Adipocyte (in vitro differentiated cells): ENCODE data around the gene PRKCE.
"Not testable (repeated sequence)": the region's sequence is repeated elsewhere in the genome, so short reads cannot be mapped to it uniquely, and the experiment has no call there.

Experiments used
- DNase-seq: peaks from one replicate; pipeline ENCODE4 v3.0.0-alpha.2; 2015; ENCODE audit warnings: low read depth
- H3K27me3 ChIP-seq: replicated peaks from 2 replicates; pipeline ENCODE4 v1.7.0; 2013; ENCODE audit warnings: mild to moderate bottlenecking, low read length, moderate library complexity; ENCODE audit not compliant: control insufficient read depth, insufficient read depth
- H3K36me3 ChIP-seq: 2 replicates; pipeline ENCODE4 v1.7.0; 2013; ENCODE audit warnings: low read length, mild to moderate bottlenecking, moderate library complexity; ENCODE audit not compliant: control insufficient read depth, insufficient read depth, severe bottlenecking
- H3K4me1 ChIP-seq: 2 replicates; pipeline ENCODE4 v1.7.0; 2013; ENCODE audit warnings: mild to moderate bottlenecking, low read length, moderate library complexity; ENCODE audit not compliant: control insufficient read depth, insufficient read depth
- H3K4me3 ChIP-seq: 2 replicates; pipeline ENCODE4 v1.7.0; 2013; ENCODE audit warnings: mild to moderate bottlenecking, low read length, moderate library complexity
- H3K9ac ChIP-seq: 2 replicates; pipeline ENCODE4 v1.7.0; 2013; ENCODE audit warnings: mild to moderate bottlenecking, low read length, moderate library complexity
- H3K9me3 ChIP-seq: 2 replicates; pipeline ENCODE4 v1.7.0; 2013; ENCODE audit warnings: mild to moderate bottlenecking, low read length, moderate library complexity; ENCODE audit not compliant: control insufficient read depth

PRKCE gene

GRCh38 chr2:45850558-45850957, 199.1 kb downstream of the PRKCE start:
- no peaks in the 10 kb centered on the region for H3K36me3 ChIP-seq
- no peaks in the 10 kb centered on the region for H3K27me3 ChIP-seq
- no peak overlapping the region for H3K4me3 ChIP-seq
- no peaks in the 10 kb centered on the region for H3K9me3 ChIP-seq
- no peak for DNase-seq
- H3K9ac ChIP-seq: no peak overlapping the region
- peaks cover 33% of the 10 kb centered on the region for H3K4me1 ChIP-seq

- DNase-seq: no peak
- Histone ChIP-seq H3K4me3 (no peak overlapping the region), H3K9ac (no peak overlapping the region)
These were observed 199.6 kb downstream of the PRKCE start for GRCh38 chr2:45851111-45851510.

DNA sequence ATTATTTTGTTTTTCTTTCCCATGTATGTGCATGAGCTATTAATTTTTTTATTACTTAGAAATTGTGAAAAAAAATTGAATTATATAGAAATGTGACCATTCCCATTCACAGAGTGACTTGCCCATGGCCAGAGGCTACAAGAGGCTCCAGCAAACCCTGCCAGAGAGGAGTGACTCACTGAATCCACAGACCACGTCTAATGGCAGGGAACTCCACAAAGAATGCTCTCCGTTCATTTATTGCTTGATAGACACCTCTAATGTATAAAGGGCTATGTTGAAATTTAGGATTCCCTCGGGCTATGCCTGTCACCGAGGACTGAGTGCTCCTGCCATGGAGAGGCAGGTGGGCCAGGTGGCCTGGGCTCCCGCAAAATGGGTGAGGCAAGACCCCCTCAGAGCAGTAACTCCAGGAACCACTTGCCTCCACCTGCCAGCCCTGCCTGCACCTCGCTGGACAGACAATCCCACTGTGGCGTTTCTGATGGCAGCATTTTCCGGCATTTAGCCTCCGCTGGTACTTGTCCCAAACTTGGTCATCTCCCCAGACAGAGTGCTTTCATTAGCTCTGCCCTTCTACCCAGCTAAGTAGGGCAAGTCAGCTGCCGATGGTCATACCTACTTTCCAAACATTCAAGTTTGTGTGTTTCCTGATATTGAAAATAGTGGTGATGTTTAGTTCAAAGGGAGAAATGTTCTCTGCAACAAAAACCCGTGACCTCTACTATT, 200.3 kb downstream of the PRKCE start:
- H3K27me3 ChIP-seq: no peaks in the 10 kb centered on the region
- DNase-seq: peak; percentile 80
- H3K36me3 ChIP-seq: no peaks in the 10 kb centered on the region
- H3K9me3 ChIP-seq: no peaks in the 10 kb centered on the region
- H3K4me3 ChIP-seq: no peak overlapping the region
- peaks cover 39% of the 10 kb centered on the region for H3K4me1 ChIP-seq
- H3K9ac ChIP-seq: no peak overlapping the region

More at GRCh38 chr2:45851111-45851510, 199.6 kb downstream of the PRKCE start:
- H3K36me3 ChIP-seq: no peaks in the 10 kb centered on the region
- H3K9me3 ChIP-seq: no peaks in the 10 kb centered on the region
- H3K27me3 ChIP-seq: no peaks in the 10 kb centered on the region
- H3K4me1 ChIP-seq: peaks cover 37% of the 10 kb centered on the region

GRCh38 chr2:45852450-45853150, 201.1 kb downstream of the PRKCE start:
- DNase-seq: no peak
- peaks cover 48% of the 10 kb centered on the region for H3K4me1 ChIP-seq
- H3K9me3 ChIP-seq: no peaks in the 10 kb centered on the region
- no peaks in the 10 kb centered on the region for H3K27me3 ChIP-seq
- H3K9ac ChIP-seq: no peak overlapping the region
- H3K4me3 ChIP-seq: no peak overlapping the region
- H3K36me3 ChIP-seq: no peaks in the 10 kb centered on the region

- peak; percentile 61 for DNase-seq
- Histone ChIP-seq H3K9ac (peak overlapping the region; percentile 22), H3K4me1 (peaks cover 43% of the 10 kb centered on the region), H3K36me3 (no peaks in the 10 kb centered on the region), H3K9me3 (no peaks in the 10 kb centered on the region), H3K27me3 (no peaks in the 10 kb centered on the region), H3K4me3 (peak overlapping the region; percentile 46)
These were observed 203.9 kb downstream of the PRKCE start for GRCh38 chr2:45855374-45855773.

DNA sequence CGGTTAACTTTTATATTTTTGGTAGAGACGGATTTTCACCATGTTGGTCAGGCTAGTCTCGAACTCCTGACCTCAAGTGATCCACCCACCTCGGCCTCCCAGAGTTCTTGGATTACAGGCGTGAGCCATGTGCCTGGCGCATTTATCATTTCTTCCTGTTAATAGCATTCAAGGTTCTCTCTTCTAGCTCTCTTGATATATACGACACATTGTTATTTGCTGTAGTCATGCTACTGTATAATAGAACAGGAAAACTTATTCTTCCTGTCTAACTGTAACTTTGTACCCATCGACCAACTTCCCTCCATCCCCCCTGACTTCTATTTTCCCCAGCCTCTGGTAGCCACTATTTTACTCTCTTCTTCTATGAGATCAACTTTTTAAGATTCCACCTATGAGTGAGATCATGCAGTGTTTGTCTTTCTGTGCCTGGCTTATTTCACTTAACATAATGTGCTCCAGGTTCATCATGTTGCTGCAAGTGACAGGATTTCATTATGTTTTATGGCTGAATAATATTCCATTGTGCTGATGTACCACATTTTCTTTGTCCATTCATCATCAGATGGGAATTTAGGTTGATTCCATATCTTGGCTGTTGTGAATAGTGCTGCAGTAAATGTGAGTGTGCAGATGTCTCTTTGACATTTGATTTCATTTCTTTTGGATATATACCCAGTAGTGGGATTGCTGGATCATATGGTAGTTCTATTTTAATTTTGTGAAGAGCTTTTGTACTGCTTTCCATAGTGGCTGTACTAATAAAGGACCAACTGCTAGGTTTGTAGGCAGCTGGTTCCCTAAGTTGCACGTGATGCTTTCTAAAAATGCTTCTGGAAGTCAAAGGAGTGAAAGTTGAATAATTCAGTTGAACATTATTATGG, 205.2 kb downstream of the PRKCE start:
- Histone ChIP-seq H3K4me1 (peaks cover 50% of the 10 kb centered on the region), H3K9me3 (no peaks in the 10 kb centered on the region), H3K27me3 (no peaks in the 10 kb centered on the region), H3K9ac (no peak overlapping the region), H3K36me3 (no peaks in the 10 kb centered on the region), H3K4me3 (no peak overlapping the region)
- DNase-seq: no peak

- no peaks in the 10 kb centered on the region for H3K27me3 ChIP-seq
- no peaks in the 10 kb centered on the region for H3K9me3 ChIP-seq
- DNase-seq: no peak
- H3K36me3 ChIP-seq: no peaks in the 10 kb centered on the region
- H3K4me1 ChIP-seq: peaks cover 44% of the 10 kb centered on the region
- no peak overlapping the region for H3K9ac ChIP-seq
- H3K4me3 ChIP-seq: no peak overlapping the region
These were observed 205.8 kb downstream of the PRKCE start for GRCh38 chr2:45857275-45857609.

DNA sequence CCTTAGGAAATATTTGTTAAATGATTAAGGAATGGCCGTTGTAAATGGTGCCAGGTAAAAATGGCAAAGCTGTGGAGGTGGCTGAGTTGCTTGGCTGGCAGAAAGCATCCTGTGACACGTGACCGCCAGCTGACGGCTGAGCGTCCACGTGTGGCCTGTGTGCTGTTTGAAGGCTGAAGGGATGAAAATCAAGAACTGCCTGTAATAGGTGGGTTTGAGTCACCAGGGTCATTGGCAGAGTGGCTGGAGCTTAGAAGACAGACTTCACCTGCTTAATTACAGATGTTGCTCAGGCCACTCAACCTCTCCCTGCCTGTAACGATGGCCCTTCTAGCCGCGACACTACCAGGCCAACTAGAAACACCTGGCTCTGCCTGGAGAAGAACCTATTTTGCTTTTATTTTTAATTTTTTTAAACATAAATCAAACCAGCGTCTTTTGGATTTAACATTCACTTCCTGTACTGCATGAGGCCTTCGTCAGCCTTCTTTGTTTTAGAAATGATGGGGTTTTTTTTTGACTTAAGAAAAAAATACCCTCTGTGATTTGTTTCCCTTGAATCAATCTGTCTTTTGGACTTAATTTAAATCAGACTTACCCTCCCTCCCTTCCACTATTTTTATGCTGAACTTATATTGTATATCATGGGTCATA, 206.5 kb downstream of the PRKCE start:
- Histone ChIP-seq H3K4me1 (peaks cover 47% of the 10 kb centered on the region), H3K9me3 (no peaks in the 10 kb centered on the region), H3K36me3 (no peaks in the 10 kb centered on the region), H3K27me3 (no peaks in the 10 kb centered on the region), H3K4me3 (no peak overlapping the region), H3K9ac (no peak overlapping the region)
- no peak for DNase-seq

GRCh38 chr2:45858872-45859271, 207.4 kb downstream of the PRKCE start:
- not testable (repeated sequence) for H3K27me3 ChIP-seq, H3K4me3 ChIP-seq, H3K9ac ChIP-seq, H3K36me3 ChIP-seq, H3K9me3 ChIP-seq, DNase-seq
- peaks cover 48% of the 10 kb centered on the region for H3K4me1 ChIP-seq

- H3K9ac ChIP-seq: peak overlapping the region; percentile 44
- no peak for DNase-seq
- no peak overlapping the region for H3K4me3 ChIP-seq
- no peaks in the 10 kb centered on the region for H3K36me3 ChIP-seq
- H3K4me1 ChIP-seq: peaks cover 46% of the 10 kb centered on the region
- H3K9me3 ChIP-seq: no peaks in the 10 kb centered on the region
- no peaks in the 10 kb centered on the region for H3K27me3 ChIP-seq
These were observed 208.2 kb downstream of the PRKCE start for GRCh38 chr2:45859682-45860081.
